ENCODE results near the gene RABGAP1L.
A peak's percentile ranks its signal among the peaks of the same experiment; 100 is the strongest.

Gene RABGAP1L

DNA sequence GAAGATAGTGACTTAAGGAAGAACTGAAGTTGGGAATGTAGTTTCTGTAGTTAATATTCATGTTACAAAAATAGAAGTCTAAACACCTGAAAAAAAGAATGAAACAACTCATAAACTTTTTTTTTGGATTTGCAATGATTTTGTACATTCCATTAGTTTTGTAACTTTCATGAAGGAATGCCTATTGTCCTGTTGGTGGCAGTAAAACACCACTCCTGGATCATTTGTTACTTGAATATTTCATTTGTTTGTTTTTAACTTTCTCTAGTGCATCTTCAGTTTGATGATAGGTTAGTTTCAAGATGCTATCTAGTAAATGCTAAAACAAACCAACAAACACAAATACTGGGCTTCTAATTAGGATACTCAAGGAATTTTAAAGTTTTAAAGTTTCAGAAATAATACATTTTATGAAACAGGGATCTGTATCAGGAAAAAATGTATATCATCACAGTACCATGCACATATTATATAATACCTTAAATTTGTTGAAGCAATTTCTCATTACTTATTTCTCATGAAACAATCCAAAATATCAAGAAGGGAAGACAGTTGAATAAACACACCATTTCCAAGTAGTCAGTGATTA lies 610.7 kb downstream of the RABGAP1L start:
- Histone ChIP-seq H3K9ac (ENCODE audit: low read depth, low read length, poor library complexity) (no peak overlapping the region), H2AFZ (ENCODE audit: low read length) (peak overlapping the region; percentile 62), H2AK5ac (ENCODE audit: low read depth, low read length) (no peak overlapping the region), H3K4me2 (ENCODE audit: insufficient read depth, low read length, poor library complexity, severe bottlenecking) (no peak overlapping the region), H3K27me3 (ENCODE audit: control insufficient read depth in 3 of 3, insufficient read depth in 3 of 3, low read depth in 1 of 3, low read length in 3 of 3) (no peaks in the 10 kb centered on the region), H3K27ac (replicated peaks; ENCODE audit: low read length) (no peak overlapping the region), H4K8ac (ENCODE audit: low read depth, low read length) (no peak overlapping the region), H3K79me1 (ENCODE audit: low read depth, low read length) (no peaks in the 10 kb centered on the region), H3K36me3 (replicated peaks in 1 of 2; ENCODE audit: control insufficient read depth in 2 of 2, insufficient read depth in 2 of 2, low read length in 2 of 2) (no peaks in the 10 kb centered on the region), H2BK15ac (ENCODE audit: low read length) (no peak overlapping the region), H3K4me3 (ENCODE audit: low read length in 2 of 2) (no peak overlapping the region), H3K4me1 (ENCODE audit: control insufficient read depth in 2 of 2, insufficient read depth in 1 of 2, low read depth in 1 of 2, low read length in 2 of 2) (no peaks in the 10 kb centered on the region), H2BK5ac (ENCODE audit: low read length) (no peak overlapping the region), H3K9me3 (replicated peaks in 1 of 2; ENCODE audit: control insufficient read depth in 2 of 2, insufficient read depth in 1 of 2, low read depth in 1 of 2, low read length in 2 of 2) (no peaks in the 10 kb centered on the region), H4K91ac (ENCODE audit: low read depth, low read length, poor library complexity) (no peak overlapping the region), H3K14ac (ENCODE audit: low read length) (no peak overlapping the region), H3K18ac (ENCODE audit: low read length) (no peak overlapping the region), H2BK120ac (ENCODE audit: low read depth, low read length) (no peak overlapping the region), H2BK12ac (ENCODE audit: low read length) (no peak overlapping the region), H3K4ac (ENCODE audit: low read length) (no peak overlapping the region), H3K23ac (ENCODE audit: low read depth, low read length, poor library complexity) (no peak overlapping the region)
- DNase-seq (ENCODE audit: low spot score), result peak; percentile 18

DNA sequence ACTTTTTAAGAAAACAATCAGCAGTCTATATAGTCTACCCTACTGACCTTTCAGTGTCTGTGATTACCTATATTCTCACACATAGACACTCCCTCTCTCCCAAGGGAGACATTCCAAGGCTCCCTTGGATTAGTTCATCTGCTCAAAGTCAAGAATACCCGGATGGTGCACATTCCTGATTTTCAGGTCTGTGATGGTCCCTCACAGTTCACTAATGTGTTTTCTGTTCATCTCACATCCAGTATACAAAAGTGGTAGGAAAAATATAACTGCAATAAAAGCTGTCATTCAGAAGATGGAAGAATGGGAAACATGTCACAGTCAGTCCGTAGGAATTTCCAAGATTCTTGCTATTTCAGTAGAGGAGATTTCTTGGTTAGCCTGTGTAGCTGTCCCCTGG lies 616.3 kb downstream of the RABGAP1L start:
- DNase-seq (ENCODE audit: low spot score), result no peak
- Histone ChIP-seq H3K27me3 (ENCODE audit: control insufficient read depth in 3 of 3, insufficient read depth in 3 of 3, low read depth in 1 of 3, low read length in 3 of 3) (no peaks in the 10 kb centered on the region), H3K9ac (ENCODE audit: low read depth, low read length, poor library complexity) (no peak overlapping the region), H2BK12ac (ENCODE audit: low read length) (no peak overlapping the region), H2AFZ (ENCODE audit: low read length) (no peak overlapping the region), H3K23ac (ENCODE audit: low read depth, low read length, poor library complexity) (no peak overlapping the region), H4K8ac (ENCODE audit: low read depth, low read length) (no peak overlapping the region), H3K14ac (ENCODE audit: low read length) (no peak overlapping the region), H3K4ac (ENCODE audit: low read length) (no peak overlapping the region), H3K79me1 (ENCODE audit: low read depth, low read length) (no peaks in the 10 kb centered on the region), H2BK5ac (ENCODE audit: low read length) (no peak overlapping the region), H3K9me3 (replicated peaks in 1 of 2; ENCODE audit: control insufficient read depth in 2 of 2, insufficient read depth in 1 of 2, low read depth in 1 of 2, low read length in 2 of 2) (no peaks in the 10 kb centered on the region), H4K91ac (ENCODE audit: low read depth, low read length, poor library complexity) (no peak overlapping the region), H2BK15ac (ENCODE audit: low read length) (no peak overlapping the region), H3K4me3 (ENCODE audit: low read length in 2 of 2) (no peak overlapping the region), H3K4me1 (ENCODE audit: control insufficient read depth in 2 of 2, insufficient read depth in 1 of 2, low read depth in 1 of 2, low read length in 2 of 2) (no peaks in the 10 kb centered on the region), H3K18ac (ENCODE audit: low read length) (no peak overlapping the region), H2BK120ac (ENCODE audit: low read depth, low read length) (no peak overlapping the region), H3K27ac (replicated peaks; ENCODE audit: low read length) (no peak overlapping the region), H2AK5ac (ENCODE audit: low read depth, low read length) (no peak overlapping the region), H3K36me3 (replicated peaks in 1 of 2; ENCODE audit: control insufficient read depth in 2 of 2, insufficient read depth in 2 of 2, low read length in 2 of 2) (no peaks in the 10 kb centered on the region), H3K4me2 (ENCODE audit: insufficient read depth, low read length, poor library complexity, severe bottlenecking) (no peak overlapping the region)
- WGBS, 2 donors (ENCODE audit: extremely low coverage in 2 of 2, insufficient read length in 2 of 2, insufficient replicate concordance in 1 of 2), result no CpG with 5 or more reads among the region's 2 CpGs

DNA sequence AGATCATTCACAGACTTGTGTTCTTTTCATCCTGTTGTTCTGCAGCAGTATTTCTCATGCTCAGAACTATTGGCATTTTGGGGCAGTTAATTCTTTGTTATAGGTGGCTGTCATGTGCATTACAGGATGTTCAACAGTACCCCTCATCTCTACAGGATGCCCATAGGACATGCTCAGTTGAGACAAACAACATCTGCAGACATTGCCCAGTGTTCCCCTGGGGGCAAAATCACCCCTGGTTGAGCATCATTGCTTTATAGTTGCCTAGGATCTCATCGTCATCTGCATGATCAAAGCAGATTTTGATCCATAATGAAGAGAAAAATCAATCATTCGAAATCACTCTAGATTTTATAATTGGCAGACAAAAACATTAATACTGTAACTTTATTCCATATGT lies 617.9 kb downstream of the RABGAP1L start:
- Histone ChIP-seq H3K4me3 (ENCODE audit: low read length in 2 of 2) (no peak overlapping the region), H3K9me3 (replicated peaks in 1 of 2; ENCODE audit: control insufficient read depth in 2 of 2, insufficient read depth in 1 of 2, low read depth in 1 of 2, low read length in 2 of 2) (no peaks in the 10 kb centered on the region), H2AK5ac (ENCODE audit: low read depth, low read length) (no peak overlapping the region), H4K8ac (ENCODE audit: low read depth, low read length) (no peak overlapping the region), H3K4ac (ENCODE audit: low read length) (no peak overlapping the region), H2BK12ac (ENCODE audit: low read length) (no peak overlapping the region), H3K27me3 (ENCODE audit: control insufficient read depth in 3 of 3, insufficient read depth in 3 of 3, low read depth in 1 of 3, low read length in 3 of 3) (no peaks in the 10 kb centered on the region), H3K9ac (ENCODE audit: low read depth, low read length, poor library complexity) (no peak overlapping the region), H4K91ac (ENCODE audit: low read depth, low read length, poor library complexity) (no peak overlapping the region), H3K27ac (replicated peaks; ENCODE audit: low read length) (no peak overlapping the region), H2BK15ac (ENCODE audit: low read length) (no peak overlapping the region), H3K4me2 (ENCODE audit: insufficient read depth, low read length, poor library complexity, severe bottlenecking) (no peak overlapping the region), H2BK5ac (ENCODE audit: low read length) (no peak overlapping the region), H2AFZ (ENCODE audit: low read length) (no peak overlapping the region), H3K36me3 (replicated peaks in 1 of 2; ENCODE audit: control insufficient read depth in 2 of 2, insufficient read depth in 2 of 2, low read length in 2 of 2) (no peaks in the 10 kb centered on the region), H3K79me1 (ENCODE audit: low read depth, low read length) (no peaks in the 10 kb centered on the region), H3K14ac (ENCODE audit: low read length) (no peak overlapping the region), H2BK120ac (ENCODE audit: low read depth, low read length) (no peak overlapping the region), H3K4me1 (ENCODE audit: control insufficient read depth in 2 of 2, insufficient read depth in 1 of 2, low read depth in 1 of 2, low read length in 2 of 2) (no peaks in the 10 kb centered on the region), H3K23ac (ENCODE audit: low read depth, low read length, poor library complexity) (no peak overlapping the region), H3K18ac (ENCODE audit: low read length) (no peak overlapping the region)
- no CpG with 5 or more reads among the region's 2 CpGs for WGBS, 2 donors (ENCODE audit: extremely low coverage in 2 of 2, insufficient read length in 2 of 2, insufficient replicate concordance in 1 of 2)
- DNase-seq (ENCODE audit: low spot score), result no peak

DNA sequence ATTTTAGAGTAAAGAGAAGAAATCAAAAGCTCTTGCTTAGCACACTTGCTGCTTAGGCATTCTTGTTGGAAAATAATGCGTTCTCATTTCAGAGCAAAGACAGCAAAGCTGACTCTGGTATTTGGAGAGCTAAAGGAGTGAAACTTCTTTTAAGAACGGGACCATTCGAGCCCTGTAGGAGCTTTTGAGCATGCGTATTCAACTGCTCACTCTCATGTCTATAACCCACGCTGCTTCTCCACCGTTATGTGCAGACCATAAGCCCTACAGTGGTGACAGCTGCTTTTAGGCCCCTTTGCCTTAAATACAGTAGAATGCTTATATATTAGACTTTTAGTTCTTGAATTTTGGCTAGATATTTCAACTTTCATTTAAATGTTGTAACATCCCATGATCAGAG lies 626.2 kb downstream of the RABGAP1L start:
- no peaks in the 10 kb centered on the region for H3K9me3 ChIP-seq (replicated peaks in 1 of 2; ENCODE audit: control insufficient read depth in 2 of 2, insufficient read depth in 1 of 2, low read depth in 1 of 2, low read length in 2 of 2)
- no peak overlapping the region for H2AK5ac ChIP-seq (ENCODE audit: low read depth, low read length)
- no peak overlapping the region for H3K9ac ChIP-seq (ENCODE audit: low read depth, low read length, poor library complexity)
- H3K4me3 ChIP-seq (ENCODE audit: low read length in 2 of 2), result no peak overlapping the region
- no peak overlapping the region for H2AFZ ChIP-seq (ENCODE audit: low read length)
- H2BK15ac ChIP-seq (ENCODE audit: low read length), result no peak overlapping the region
- no peaks in the 10 kb centered on the region for H3K27me3 ChIP-seq (ENCODE audit: control insufficient read depth in 3 of 3, insufficient read depth in 3 of 3, low read depth in 1 of 3, low read length in 3 of 3)
- no peak overlapping the region for H3K4me2 ChIP-seq (ENCODE audit: insufficient read depth, low read length, poor library complexity, severe bottlenecking)
- H2BK120ac ChIP-seq (ENCODE audit: low read depth, low read length), result no peak overlapping the region
- H3K23ac ChIP-seq (ENCODE audit: low read depth, low read length, poor library complexity), result no peak overlapping the region
- no peak overlapping the region for H3K14ac ChIP-seq (ENCODE audit: low read length)
- H3K4ac ChIP-seq (ENCODE audit: low read length), result no peak overlapping the region
- no peak overlapping the region for H2BK12ac ChIP-seq (ENCODE audit: low read length)
- no peak overlapping the region for H4K8ac ChIP-seq (ENCODE audit: low read depth, low read length)
- H3K27ac ChIP-seq (replicated peaks; ENCODE audit: low read length), result no peak overlapping the region
- H3K79me1 ChIP-seq (ENCODE audit: low read depth, low read length), result peaks cover 1% of the 10 kb centered on the region
- no CpG with 5 or more reads among the region's 6 CpGs for WGBS, 2 donors (ENCODE audit: extremely low coverage in 2 of 2, insufficient read length in 2 of 2, insufficient replicate concordance in 1 of 2)
- no peak overlapping the region for H4K91ac ChIP-seq (ENCODE audit: low read depth, low read length, poor library complexity)
- H3K4me1 ChIP-seq (ENCODE audit: control insufficient read depth in 2 of 2, insufficient read depth in 1 of 2, low read depth in 1 of 2, low read length in 2 of 2), result no peaks in the 10 kb centered on the region
- DNase-seq (ENCODE audit: low spot score), result no peak
- H3K18ac ChIP-seq (ENCODE audit: low read length), result no peak overlapping the region
- no peaks in the 10 kb centered on the region for H3K36me3 ChIP-seq (replicated peaks in 1 of 2; ENCODE audit: control insufficient read depth in 2 of 2, insufficient read depth in 2 of 2, low read length in 2 of 2)
- H2BK5ac ChIP-seq (ENCODE audit: low read length), result no peak overlapping the region

Measured in neuronal stem cell (in vitro differentiated cells).